ENCODE measurements around the gene SNAI3. TPM values are rescaled to one million over a fixed set of nuclear protein-coding genes. Genes with fewer than 3 reads are reported as not detected.

The SNAI3 gene
- total and polyA plus RNA-seq, 9 of the 15 experiments (the other 6 are each of a cell fraction or from before 2014, with no cell fraction given), result 0.04 to 4.1 (median 0.80) TPM; not detected in 1

DNA sequence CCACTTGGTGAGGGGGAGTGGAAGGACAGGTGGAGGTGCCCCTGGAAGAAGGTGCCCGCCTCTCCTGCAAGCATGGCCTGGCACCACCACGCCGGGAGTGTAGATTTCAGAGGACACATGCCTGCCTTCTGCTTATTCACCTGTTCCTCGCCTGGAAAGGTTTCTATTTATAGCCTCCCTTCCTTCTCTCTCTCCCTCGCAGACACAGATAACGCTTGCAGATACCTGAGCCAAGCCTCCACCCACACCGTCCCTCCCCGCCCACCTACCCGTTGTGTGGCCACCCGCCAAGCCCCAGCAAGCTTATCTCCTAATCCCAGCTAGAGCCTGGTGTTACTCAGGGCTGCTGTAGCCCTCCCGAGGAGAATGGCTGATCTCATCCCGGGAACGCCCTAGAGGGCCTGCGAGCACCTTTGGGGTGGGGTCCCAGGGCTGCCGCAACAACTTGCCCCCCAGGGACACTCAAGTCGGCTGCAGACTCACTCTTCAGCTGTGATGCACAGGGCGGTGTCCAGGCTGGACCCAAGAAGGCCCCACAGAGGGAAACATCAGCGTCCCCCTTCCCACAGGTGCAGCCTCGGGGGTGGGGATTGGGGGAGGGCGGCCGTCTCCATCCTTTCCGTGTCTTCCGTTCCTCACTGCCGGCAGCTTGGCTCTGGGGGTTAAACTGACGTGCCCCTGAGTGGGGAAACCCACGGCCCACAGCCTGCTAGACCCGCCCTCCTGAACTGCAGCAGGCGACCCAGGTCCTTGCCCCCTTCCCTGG, 1.9 kb upstream of the SNAI3 start (continued):
- TF ChIP-seq, protein P1, sequence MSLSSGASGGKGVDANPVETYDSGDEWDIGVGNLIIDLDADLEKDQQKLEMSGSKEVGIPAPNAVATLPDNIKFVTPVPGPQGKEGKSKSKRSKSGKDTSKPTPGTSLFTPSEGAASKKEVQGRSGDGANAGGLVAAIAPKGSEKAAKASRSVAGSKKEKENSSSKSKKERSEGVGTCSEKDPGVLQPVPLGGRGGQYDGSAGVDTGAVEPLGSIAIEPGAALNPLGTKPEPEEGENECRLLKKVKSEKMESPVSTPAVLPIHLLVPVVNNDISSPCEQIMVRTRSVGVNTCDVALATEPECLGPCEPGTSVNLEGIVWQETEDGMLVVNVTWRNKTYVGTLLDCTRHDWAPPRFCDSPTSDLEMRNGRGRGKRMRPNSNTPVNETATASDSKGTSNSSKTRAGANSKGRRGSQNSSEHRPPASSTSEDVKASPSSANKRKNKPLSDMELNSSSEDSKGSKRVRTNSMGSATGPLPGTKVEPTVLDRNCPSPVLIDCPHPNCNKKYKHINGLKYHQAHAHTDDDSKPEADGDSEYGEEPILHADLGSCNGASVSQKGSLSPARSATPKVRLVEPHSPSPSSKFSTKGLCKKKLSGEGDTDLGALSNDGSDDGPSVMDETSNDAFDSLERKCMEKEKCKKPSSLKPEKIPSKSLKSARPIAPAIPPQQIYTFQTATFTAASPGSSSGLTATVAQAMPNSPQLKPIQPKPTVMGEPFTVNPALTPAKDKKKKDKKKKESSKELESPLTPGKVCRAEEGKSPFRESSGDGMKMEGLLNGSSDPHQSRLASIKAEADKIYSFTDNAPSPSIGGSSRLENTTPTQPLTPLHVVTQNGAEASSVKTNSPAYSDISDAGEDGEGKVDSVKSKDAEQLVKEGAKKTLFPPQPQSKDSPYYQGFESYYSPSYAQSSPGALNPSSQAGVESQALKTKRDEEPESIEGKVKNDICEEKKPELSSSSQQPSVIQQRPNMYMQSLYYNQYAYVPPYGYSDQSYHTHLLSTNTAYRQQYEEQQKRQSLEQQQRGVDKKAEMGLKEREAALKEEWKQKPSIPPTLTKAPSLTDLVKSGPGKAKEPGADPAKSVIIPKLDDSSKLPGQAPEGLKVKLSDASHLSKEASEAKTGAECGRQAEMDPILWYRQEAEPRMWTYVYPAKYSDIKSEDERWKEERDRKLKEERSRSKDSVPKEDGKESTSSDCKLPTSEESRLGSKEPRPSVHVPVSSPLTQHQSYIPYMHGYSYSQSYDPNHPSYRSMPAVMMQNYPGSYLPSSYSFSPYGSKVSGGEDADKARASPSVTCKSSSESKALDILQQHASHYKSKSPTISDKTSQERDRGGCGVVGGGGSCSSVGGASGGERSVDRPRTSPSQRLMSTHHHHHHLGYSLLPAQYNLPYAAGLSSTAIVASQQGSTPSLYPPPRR (CRISPR knock-in tag; IDR thresholded peaks at IDR 0.05; ENCODE audit: borderline replicate concordance), result no peak
- TF ChIP-seq, protein P2, sequence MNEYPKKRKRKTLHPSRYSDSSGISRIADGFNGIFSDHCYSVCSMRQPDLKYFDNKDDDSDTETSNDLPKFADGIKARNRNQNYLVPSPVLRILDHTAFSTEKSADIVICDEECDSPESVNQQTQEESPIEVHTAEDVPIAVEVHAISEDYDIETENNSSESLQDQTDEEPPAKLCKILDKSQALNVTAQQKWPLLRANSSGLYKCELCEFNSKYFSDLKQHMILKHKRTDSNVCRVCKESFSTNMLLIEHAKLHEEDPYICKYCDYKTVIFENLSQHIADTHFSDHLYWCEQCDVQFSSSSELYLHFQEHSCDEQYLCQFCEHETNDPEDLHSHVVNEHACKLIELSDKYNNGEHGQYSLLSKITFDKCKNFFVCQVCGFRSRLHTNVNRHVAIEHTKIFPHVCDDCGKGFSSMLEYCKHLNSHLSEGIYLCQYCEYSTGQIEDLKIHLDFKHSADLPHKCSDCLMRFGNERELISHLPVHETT (CRISPR knock-in tag; conservative IDR thresholded peaks at IDR 0.05 in 1 of 2, IDR thresholded peaks at IDR 0.05 in 1 of 2), result no peak
- TF ChIP-seq E2F3 (CRISPR knock-in tag; IDR thresholded peaks at IDR 0.05) (no peak), ARID2 (IDR thresholded peaks at IDR 0.05) (no peak), KDM4B (IDR thresholded peaks at IDR 0.05; ENCODE audit: borderline replicate concordance in 2 of 2, low read depth in 1 of 2) (0 out of 4 replicates have a peak, but pooled peaks of 1 of the 2 experiments have one; percentile 21), MCM5 (IDR thresholded peaks at IDR 0.05; ENCODE audit: low read depth) (no peak), BHLHE40 (IDR thresholded peaks at IDR 0.05; ENCODE audit: low read length) (peak; percentile 61), ARID1B (IDR thresholded peaks at IDR 0.05) (peak; percentile 99), PHB (CRISPR knock-in tag; IDR thresholded peaks at IDR 0.05) (no peak), NEUROD1 (IDR thresholded peaks at IDR 0.05; ENCODE audit: borderline replicate concordance, low read depth, low read length, partially characterized antibody) (peak; percentile 95), FOXJ3 (CRISPR knock-in tag; IDR thresholded peaks at IDR 0.05) (no peak), MCM7 (IDR thresholded peaks at IDR 0.05) (no peak), ZNF785 (CRISPR knock-in tag; IDR thresholded peaks at IDR 0.05) (no peak), CSDE1 (IDR thresholded peaks at IDR 0.05) (no peak), KLF1 (tag; IDR thresholded peaks at IDR 0.05) (peak; percentile 91), JUN (IDR thresholded peaks at IDR 0.05; ENCODE audit: borderline replicate concordance, low read depth, low read length) (peak; percentile 89), JUN (CRISPR knock-in tag; IDR thresholded peaks at IDR 0.05; ENCODE audit: borderline replicate concordance) (no peak; the same call in 1 of the 2 replicates), ZNF77 (CRISPR knock-in tag; IDR thresholded peaks at IDR 0.05) (no peak), ETV5 (CRISPR knock-in tag; IDR thresholded peaks at IDR 0.05; ENCODE audit: low read depth) (peak; percentile 47; the same call in 1 of the 2 replicates), HMG20A (CRISPR knock-in tag; conservative IDR thresholded peaks at IDR 0.05) (no peak), RBM22 (IDR thresholded peaks at IDR 0.05; ENCODE audit: low read depth, low read length, poor library complexity, severe bottlenecking) (no peak)
- TF ChIP-seq, protein P3, sequence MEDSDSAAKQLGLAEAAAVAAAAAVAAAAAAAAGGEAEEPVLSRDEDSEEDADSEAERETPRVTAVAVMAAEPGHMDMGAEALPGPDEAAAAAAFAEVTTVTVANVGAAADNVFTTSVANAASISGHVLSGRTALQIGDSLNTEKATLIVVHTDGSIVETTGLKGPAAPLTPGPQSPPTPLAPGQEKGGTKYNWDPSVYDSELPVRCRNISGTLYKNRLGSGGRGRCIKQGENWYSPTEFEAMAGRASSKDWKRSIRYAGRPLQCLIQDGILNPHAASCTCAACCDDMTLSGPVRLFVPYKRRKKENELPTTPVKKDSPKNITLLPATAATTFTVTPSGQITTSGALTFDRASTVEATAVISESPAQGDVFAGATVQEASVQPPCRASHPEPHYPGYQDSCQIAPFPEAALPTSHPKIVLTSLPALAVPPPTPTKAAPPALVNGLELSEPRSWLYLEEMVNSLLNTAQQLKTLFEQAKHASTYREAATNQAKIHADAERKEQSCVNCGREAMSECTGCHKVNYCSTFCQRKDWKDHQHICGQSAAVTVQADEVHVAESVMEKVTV (CRISPR knock-in tag; IDR thresholded peaks at IDR 0.05), result no peak

Data from K562 (cell line).